Measurements from ENCODE around the gene NAT9. TPM values are rescaled to one million over a fixed set of nuclear protein-coding genes. Genes with fewer than 3 reads are reported as not detected.

NAT9 gene
- total and polyA plus RNA-seq, 2 of the 4 experiments (the other 2 are of a cell fraction), result 48.9 to 62.0 TPM

DNA sequence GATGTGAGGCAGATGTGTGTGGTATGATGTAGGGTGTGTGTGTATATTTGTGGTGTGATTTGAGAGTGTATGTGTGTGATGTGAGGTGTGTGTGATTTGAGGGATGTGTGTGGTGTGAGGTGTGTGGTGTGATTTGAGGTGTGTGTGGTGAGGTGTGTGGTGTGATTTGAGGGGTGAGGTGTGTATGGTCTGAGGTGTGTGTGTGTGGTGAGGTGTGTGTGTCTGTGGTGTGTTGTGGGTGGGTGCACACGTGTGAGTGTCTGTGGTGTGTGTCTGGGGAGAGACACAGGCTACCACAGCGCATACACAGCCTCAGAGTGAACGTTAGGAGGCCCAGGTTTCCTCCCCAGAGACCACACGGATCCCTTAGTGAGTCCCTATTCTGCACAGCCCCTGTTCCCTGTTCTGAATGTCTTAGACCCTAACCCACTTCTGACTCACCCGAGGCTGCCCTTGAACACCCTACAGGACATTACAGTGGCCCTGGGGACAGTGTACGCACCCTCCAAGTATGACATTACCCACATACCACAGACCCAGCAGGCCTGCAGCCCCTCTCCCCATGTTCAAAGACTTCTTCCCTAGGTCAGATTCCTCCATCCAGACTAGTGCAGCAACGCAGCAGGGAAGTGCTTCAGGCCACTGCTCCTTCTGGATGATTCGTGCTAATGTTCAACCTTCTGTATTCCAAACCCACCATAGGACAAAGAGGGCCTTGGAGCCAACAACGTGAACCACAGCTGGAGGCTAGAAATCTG lies 42.6 kb downstream of the NAT9 start:
- H4K5ac ChIP-seq (ENCODE audit: low read depth, low read length), result no peak overlapping the region
- no peaks in the 10 kb centered on the region for H4K20me1 ChIP-seq (ENCODE audit: insufficient read depth, low read length)
- H3K23ac ChIP-seq (ENCODE audit: low read depth, low read length), result no peak overlapping the region
- CTCF ChIA-PET, result no interaction called here
- H2AK9ac ChIP-seq (replicated peaks; ENCODE audit: low read depth, low read length, poor library complexity), result no peak overlapping the region
- ATAC-seq (ENCODE audit: low read depth) (no peak), DNase-seq (no peak)
- H3K27ac ChIP-seq (ENCODE audit: insufficient read depth, low read length), result no peak overlapping the region
- no peak overlapping the region for H3K4me3 ChIP-seq (ENCODE audit: insufficient read depth, low read depth, low read length)
- H3K27me3 ChIP-seq (ENCODE audit: control insufficient read depth, insufficient read depth, low read length), result peaks cover 37% of the 10 kb centered on the region
- H2AK5ac ChIP-seq (ENCODE audit: low read depth, low read length), result no peak overlapping the region
- peaks cover 4% of the 10 kb centered on the region; the same call in 1 of the 2 replicates for H3K4me1 ChIP-seq (ENCODE audit: control insufficient read depth, insufficient read depth, low read length)
- no peak overlapping the region for H3K4ac ChIP-seq (ENCODE audit: low read depth, low read length)
- H3K4me2 ChIP-seq (ENCODE audit: low read depth, low read length), result no peak overlapping the region
- H4K91ac ChIP-seq (ENCODE audit: insufficient read depth, low read depth, low read length), result no peak overlapping the region
- no peak overlapping the region for H2BK120ac ChIP-seq (ENCODE audit: low read depth, low read length)
- no peak overlapping the region for H2BK15ac ChIP-seq (ENCODE audit: low read depth, low read length)
- H2AFZ ChIP-seq (replicated peaks; ENCODE audit: low read length, poor library complexity), result no peak overlapping the region
- H2BK5ac ChIP-seq (ENCODE audit: low read depth, low read length, poor library complexity, severe bottlenecking), result peak overlapping the region; percentile 81
- no TSS peak for BruUV-seq (replicated peaks)
- in situ Hi-C loops (cut with MboI; ENCODE audit: low sequenced_read_pairs), result no loop called here
- H3K36me3 ChIP-seq (ENCODE audit: control insufficient read depth, insufficient read depth, low read length), result no peaks in the 10 kb centered on the region
- TF ChIP-seq, protein P1, sequence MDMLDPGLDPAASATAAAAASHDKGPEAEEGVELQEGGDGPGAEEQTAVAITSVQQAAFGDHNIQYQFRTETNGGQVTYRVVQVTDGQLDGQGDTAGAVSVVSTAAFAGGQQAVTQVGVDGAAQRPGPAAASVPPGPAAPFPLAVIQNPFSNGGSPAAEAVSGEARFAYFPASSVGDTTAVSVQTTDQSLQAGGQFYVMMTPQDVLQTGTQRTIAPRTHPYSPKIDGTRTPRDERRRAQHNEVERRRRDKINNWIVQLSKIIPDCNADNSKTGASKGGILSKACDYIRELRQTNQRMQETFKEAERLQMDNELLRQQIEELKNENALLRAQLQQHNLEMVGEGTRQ (IDR thresholded peaks at IDR 0.05; ENCODE audit: low read depth, low read length), result no peak
- TF ChIP-seq FOS (IDR thresholded peaks at IDR 0.05; ENCODE audit: low read depth, low read length) (no peak), CTCF (conservative IDR thresholded peaks at IDR 0.05; ENCODE audit: low read depth, low read length) (no peak)
- dilution Hi-C loops (cut with HindIII; ENCODE audit: low sequenced_read_pairs, unreplicated experiment), result no loop called here
- 17% methylated on average over 1 of the region's 9 CpGs; no CpG with 5 or more reads in 1 of the 2 experiments for WGBS, 2 experiments (ENCODE audit: extremely low coverage in 2 of 2, insufficient read length in 1 of 2)
- no peaks in the 10 kb centered on the region for H3K79me1 ChIP-seq (ENCODE audit: low read depth in 1 of 2, low read length in 2 of 2)
- no peak overlapping the region for H3K9ac ChIP-seq (ENCODE audit: low read depth, low read length)
- H2BK20ac ChIP-seq (ENCODE audit: low read depth, low read length), result no peak overlapping the region
- POLR2A ChIA-PET (ENCODE audit: unreplicated experiment), result no interaction called here
- H3K9me1 ChIP-seq (ENCODE audit: insufficient read depth, low read length), result 0 out of 2 replicates have a peak, but pooled peaks cover 3% of the 10 kb centered on the region
- H3K56ac ChIP-seq (ENCODE audit: extremely low read depth, insufficient read depth, low read length), result no peak overlapping the region
- no peak overlapping the region for H3K18ac ChIP-seq (ENCODE audit: low read depth, low read length)
- peaks cover 3% of the 10 kb centered on the region; the same call in 1 of the 2 replicates for H3K9me3 ChIP-seq (ENCODE audit: control insufficient read depth, insufficient read depth, low read length)
- intact Hi-C loops (cut with micrococcal nuclease), result no loop called here
- H3K14ac ChIP-seq (replicated peaks; ENCODE audit: low read depth, low read length), result no peak overlapping the region
- H4K8ac ChIP-seq (ENCODE audit: low read depth in 2 of 2, low read length in 2 of 2), result no peak overlapping the region

Data from IMR-90 (cell line).